ENCODE results near the gene GHR.

GRCh38 chr5:42624912-42625311, 201.7 kb downstream of the GHR start:
- TF ChIP-seq ZNF274 (IDR thresholded peaks at IDR 0.05; ENCODE audit: low read depth, low read length) = no peak
- no peak for TF ChIP-seq YY1 (IDR thresholded peaks at IDR 0.05; ENCODE audit: insufficient read depth, insufficient read length)
- TF ChIP-seq SUZ12 (IDR thresholded peaks at IDR 0.05; ENCODE audit: extremely low read depth, insufficient read depth, insufficient read length) = no peak

Measured in NT2/D1 (cell line).